GM23338 (cell line): ENCODE measurements around the gene C15orf62.

Experiments
- CREB1 ChIP-seq: fragments of 250-450 bp; sonication (Bioruptor Pico); IDR thresholded peaks from 2 replicates; pipeline ENCODE4 v1.5.0; 2020; ENCODE audit warnings: low read depth, mild to moderate bottlenecking, moderate library complexity
- POLR2AphosphoS5 ChIP-seq: IDR thresholded peaks from 2 replicates; pipeline ENCODE4 v1.6.1; 2016; ENCODE audit warnings: antibody characterized with exemption, low read depth

DNA sequence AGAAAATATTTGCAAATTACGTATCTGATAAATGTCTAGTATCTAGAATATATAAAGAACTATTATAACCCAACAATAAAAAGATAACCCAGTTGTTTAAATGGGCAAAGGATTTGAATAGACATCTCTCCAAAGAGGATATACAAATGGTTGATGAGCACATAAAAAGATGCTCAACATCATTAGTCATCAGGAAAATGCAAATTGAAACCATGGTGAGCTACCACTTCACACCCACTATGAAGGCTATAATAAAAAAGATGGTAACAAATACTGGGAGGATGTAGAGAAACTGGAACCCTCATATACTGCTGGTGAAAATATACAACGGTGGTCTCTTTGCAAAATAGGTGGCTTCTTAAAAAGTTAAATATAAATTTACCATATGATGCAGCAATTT lies 46.8 kb upstream of the C15orf62 start:
- TF ChIP-seq POLR2AphosphoS5: no peak
- TF ChIP-seq CREB1: no peak
